MCF 10A (cell line): ENCODE measurements around the gene GATAD2A. TPM values are rescaled to one million over a fixed set of nuclear protein-coding genes. Genes with fewer than 3 reads are reported as not detected.

Experiments used
- BruUV-seq: library from RNA; stranded (reverse); fragments of 400-500 nt; replicated peaks from 2 replicates; lab custom pipeline; 2021; lab: Mats Ljungman, UMichigan
- CTCF ChIA-PET: fragments of 300-600 bp; sonication (Branson Sonifier 250); formaldehyde crosslinking; extraction: SDS; loops from one replicate; lab custom pipeline; 2021; ENCODE audit warnings: antibody characterized with exemption, inconsistent platforms; lab: Yijun Ruan, JAX
- POLR2A ChIA-PET: fragments of 300-600, 350-650 bp; sonication (Branson Sonifier 250); formaldehyde crosslinking; extraction: SDS; loops from one replicate; lab custom pipeline; 2020; ENCODE audit warnings: antibody characterized with exemption, inconsistent platforms; lab: Yijun Ruan, JAX
- DNase-seq: peaks from one replicate; pipeline ENCODE4 v3.0.0-alpha.2; 2018; ENCODE audit not compliant: unreplicated experiment
- H3K27ac Mint-ChIP-seq: one replicate; pipeline ENCODE4 v1.8.0; 2022; ENCODE audit warnings: mild to moderate bottlenecking, low read depth, mixed read lengths; ENCODE audit not compliant: unreplicated experiment
- H3K27me3 Mint-ChIP-seq: one replicate; pipeline ENCODE4 v1.8.0; 2022; ENCODE audit warnings: mixed read lengths; ENCODE audit not compliant: insufficient read depth, unreplicated experiment
- H3K36me3 Mint-ChIP-seq: one replicate; pipeline ENCODE4 v1.8.0; 2022; ENCODE audit warnings: mild to moderate bottlenecking, moderate library complexity, mixed read lengths; ENCODE audit not compliant: insufficient read depth, unreplicated experiment
- H3K4me1 Mint-ChIP-seq: one replicate; pipeline ENCODE4 v1.8.0; 2022; ENCODE audit warnings: mixed read lengths; ENCODE audit not compliant: insufficient read depth, unreplicated experiment
- H3K4me3 Mint-ChIP-seq: one replicate; pipeline ENCODE4 v1.8.0; 2022; ENCODE audit warnings: mild to moderate bottlenecking, moderate library complexity, mixed read lengths; ENCODE audit not compliant: unreplicated experiment
- H3K9me3 Mint-ChIP-seq: one replicate; pipeline ENCODE4 v1.8.0; 2022; ENCODE audit warnings: mixed read lengths; ENCODE audit not compliant: unreplicated experiment
- intact Hi-C: fragments of 100-400 bp; cut with micrococcal nuclease; formaldehyde crosslinking; loops from 2 replicates; pipeline ENCODE4 v1.14.1; 2022
- total RNA-seq: library from RNA; stranded (reverse); gene quantifications from 2 replicates; pipeline ENCODE4 v1.2.3, GENCODE V29; 2022
- TF ChIP-seq, protein P1 (sequence below): fragments of 200-600 bp; IDR thresholded peaks from one replicate; pipeline ENCODE4 v1.8.0; 2022; ENCODE audit warnings: antibody characterized with exemption, mild to moderate bottlenecking; ENCODE audit not compliant: unreplicated experiment

GATAD2A gene
- total RNA-seq, 1 experiment from 2014 or later = 91.5 TPM

DNA sequence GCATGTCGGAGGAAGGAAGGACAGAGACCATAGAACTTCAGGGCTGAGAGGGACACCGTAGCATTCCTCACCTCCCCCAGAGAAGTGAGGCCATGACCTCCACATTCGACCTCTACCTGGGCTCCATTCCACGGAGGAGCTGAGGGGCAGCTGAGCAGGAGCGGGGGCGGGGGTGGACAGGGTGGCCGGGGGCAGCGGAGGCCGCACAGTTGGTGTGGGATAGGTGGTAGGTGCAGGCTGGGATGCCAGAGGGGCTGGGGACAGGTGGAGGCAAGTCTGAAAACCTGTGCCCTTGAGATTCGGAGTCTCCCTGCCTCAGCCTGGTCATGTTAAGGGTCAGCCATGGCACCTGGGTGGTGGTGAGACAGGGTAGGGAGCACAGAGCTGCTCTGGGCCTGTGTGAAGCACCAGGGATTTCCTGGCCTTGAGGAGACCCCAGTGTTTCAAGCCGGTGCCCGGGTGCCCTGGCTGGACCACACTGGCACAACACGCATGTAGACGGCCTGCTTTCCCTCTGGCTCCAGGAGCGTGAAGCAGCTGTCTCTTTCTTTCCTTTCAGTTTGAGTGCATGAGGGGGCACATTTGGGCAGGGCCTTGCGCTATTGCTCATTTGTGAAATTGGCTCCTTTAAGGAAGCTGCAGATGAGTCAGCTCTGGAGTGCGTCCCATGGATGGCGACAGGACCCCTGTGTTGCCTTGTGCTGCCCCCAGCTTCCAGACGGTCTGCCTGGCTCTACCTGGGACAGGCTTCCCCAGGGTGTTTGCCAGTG, 58.1 kb downstream of the GATAD2A start:
- Mint-ChIP-seq H3K27me3 (no peaks in the 10 kb centered on the region), H3K4me1 (peaks cover 47% of the 10 kb centered on the region), H3K36me3 (peaks cover 55% of the 10 kb centered on the region), H3K27ac (peak overlapping the region; percentile 88), H3K9me3 (no peaks in the 10 kb centered on the region), H3K4me3 (no peak overlapping the region)
- no peak for DNase-seq
- intact Hi-C loops = no loop called here
- no TSS peak for BruUV-seq
- TF ChIP-seq, protein P1, sequence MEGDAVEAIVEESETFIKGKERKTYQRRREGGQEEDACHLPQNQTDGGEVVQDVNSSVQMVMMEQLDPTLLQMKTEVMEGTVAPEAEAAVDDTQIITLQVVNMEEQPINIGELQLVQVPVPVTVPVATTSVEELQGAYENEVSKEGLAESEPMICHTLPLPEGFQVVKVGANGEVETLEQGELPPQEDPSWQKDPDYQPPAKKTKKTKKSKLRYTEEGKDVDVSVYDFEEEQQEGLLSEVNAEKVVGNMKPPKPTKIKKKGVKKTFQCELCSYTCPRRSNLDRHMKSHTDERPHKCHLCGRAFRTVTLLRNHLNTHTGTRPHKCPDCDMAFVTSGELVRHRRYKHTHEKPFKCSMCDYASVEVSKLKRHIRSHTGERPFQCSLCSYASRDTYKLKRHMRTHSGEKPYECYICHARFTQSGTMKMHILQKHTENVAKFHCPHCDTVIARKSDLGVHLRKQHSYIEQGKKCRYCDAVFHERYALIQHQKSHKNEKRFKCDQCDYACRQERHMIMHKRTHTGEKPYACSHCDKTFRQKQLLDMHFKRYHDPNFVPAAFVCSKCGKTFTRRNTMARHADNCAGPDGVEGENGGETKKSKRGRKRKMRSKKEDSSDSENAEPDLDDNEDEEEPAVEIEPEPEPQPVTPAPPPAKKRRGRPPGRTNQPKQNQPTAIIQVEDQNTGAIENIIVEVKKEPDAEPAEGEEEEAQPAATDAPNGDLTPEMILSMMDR = no peak
- ChIA-PET POLR2A (interaction anchor here (1.3 kb wide), 1 partner anchor 15 kb away, joined by 3 read pairs; no protein-coding TSS in a partner anchor), CTCF (interaction anchor here (1.7 kb wide), 1 partner anchor 27 kb away, joined by 3 read pairs; no protein-coding TSS in a partner anchor)

DNA sequence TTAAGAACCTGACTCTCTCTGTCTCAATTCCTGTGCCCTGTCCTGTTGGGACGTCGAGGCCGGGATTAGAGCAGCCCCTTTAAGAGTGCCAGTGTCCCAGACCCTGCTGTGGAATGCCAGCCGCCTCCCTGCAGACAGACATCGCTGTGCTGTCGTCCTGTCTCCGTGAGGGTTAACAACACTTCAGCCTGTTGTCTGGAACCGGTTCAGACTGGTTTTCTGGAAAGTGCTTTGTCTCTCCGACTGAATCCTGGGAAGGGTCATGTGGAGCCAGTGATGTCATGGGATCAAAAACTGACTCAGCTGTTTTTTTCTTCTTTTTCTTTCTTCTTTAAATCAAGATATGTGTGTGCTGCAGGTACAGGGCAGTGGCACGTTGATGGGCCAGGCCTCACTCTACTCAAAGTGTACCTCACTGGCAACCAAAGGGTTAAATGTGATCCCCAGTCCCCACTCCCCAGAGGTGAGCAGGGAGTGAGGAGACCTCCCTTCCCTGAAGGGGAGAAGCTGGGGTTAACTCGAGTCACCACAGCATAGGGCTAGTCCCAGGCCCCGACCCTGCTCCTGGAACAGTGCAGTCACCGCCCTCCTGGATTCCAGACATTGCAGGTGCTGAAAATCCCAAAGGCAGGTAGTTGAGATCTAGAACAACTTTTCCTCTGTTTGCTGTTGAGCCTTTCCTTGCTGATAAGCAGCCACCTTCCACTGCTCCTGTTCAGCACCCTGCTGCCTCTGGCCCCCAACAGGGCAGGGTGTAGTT, 59.0 kb downstream of the GATAD2A start:
- BruUV-seq = no TSS peak

DNA sequence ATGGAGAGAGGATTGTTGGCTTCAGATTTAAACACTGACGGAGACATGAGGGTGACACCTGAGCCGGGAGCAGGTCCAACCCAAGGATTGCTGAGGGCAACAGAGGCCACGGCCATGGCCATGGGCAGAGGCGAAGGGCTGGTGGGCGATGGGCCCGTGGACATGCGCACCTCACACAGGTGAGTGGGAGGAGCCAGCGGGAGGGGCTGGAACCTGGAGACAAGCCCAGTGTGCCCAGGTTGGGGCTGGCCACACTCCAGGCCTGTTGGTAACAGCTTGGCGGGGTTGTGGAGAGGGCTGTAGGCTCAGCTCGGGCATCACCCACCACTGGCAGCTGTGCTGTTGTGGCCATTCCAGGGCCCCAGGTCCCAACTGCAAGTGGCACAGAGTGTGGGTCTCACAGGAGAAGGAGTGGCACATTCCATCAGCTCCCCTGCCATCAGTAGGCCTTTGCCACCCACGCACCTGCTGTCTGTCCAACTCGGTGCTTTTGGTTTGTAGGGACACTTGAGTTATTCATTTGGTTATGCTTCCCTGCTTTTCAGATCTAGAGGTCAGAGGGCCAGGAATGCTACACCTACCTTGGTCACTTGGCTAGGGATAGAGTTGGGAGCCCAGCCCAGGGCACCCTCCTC, 60.1 kb downstream of the GATAD2A start:
- no TSS peak for BruUV-seq
- intact Hi-C loops = no loop called here
- TF ChIP-seq, protein P1 = no peak
- Mint-ChIP-seq H3K9me3 (no peaks in the 10 kb centered on the region), H3K27ac (no peak overlapping the region), H3K4me1 (peaks cover 29% of the 10 kb centered on the region), H3K27me3 (no peaks in the 10 kb centered on the region), H3K4me3 (no peak overlapping the region), H3K36me3 (peaks cover 57% of the 10 kb centered on the region)
- POLR2A ChIA-PET = no interaction called here
- CTCF ChIA-PET = no interaction called here
- DNase-seq = no peak

More for the DNA sequence above, 59.0 kb downstream of the GATAD2A start:
- DNase-seq = no peak
- Mint-ChIP-seq H3K4me1 (peaks cover 37% of the 10 kb centered on the region), H3K9me3 (no peaks in the 10 kb centered on the region), H3K27me3 (no peaks in the 10 kb centered on the region), H3K36me3 (peaks cover 54% of the 10 kb centered on the region), H3K4me3 (no peak overlapping the region), H3K27ac (peak overlapping the region; percentile 88)
- TF ChIP-seq, protein P1 = no peak
- POLR2A ChIA-PET = interaction anchor here (1.3 kb wide), 1 partner anchor 14 kb away, joined by 3 read pairs; no protein-coding TSS in a partner anchor
- CTCF ChIA-PET = no interaction called here
- intact Hi-C loops = no loop called here
